ENCODE measurements around the gene B3GALNT1. TPM values are rescaled to one million over a fixed set of nuclear protein-coding genes. Genes with fewer than 3 reads are reported as not detected.
"Not testable (repeated sequence)": the region's sequence is repeated elsewhere in the genome, so short reads cannot be mapped to it uniquely, and the experiment has no call there.

Gene B3GALNT1
- total RNA-seq, 2 donors from 2014 or later: 27.6 to 70.2 TPM

GRCh38 chr3:161038725-161039124 is 66.4 kb downstream of the B3GALNT1 start:
- Histone ChIP-seq H3K36me3 (no peaks in the 10 kb centered on the region), H3K27ac (no peak overlapping the region), H3K27me3 (no peaks in the 10 kb centered on the region), H3K4me1 (no peaks in the 10 kb centered on the region), H3K4me3 (no peak overlapping the region), H3K9me3 (no peaks in the 10 kb centered on the region)
- DNase-seq (ENCODE audit: low spot score): no peak
- TF ChIP-seq, protein P1, sequence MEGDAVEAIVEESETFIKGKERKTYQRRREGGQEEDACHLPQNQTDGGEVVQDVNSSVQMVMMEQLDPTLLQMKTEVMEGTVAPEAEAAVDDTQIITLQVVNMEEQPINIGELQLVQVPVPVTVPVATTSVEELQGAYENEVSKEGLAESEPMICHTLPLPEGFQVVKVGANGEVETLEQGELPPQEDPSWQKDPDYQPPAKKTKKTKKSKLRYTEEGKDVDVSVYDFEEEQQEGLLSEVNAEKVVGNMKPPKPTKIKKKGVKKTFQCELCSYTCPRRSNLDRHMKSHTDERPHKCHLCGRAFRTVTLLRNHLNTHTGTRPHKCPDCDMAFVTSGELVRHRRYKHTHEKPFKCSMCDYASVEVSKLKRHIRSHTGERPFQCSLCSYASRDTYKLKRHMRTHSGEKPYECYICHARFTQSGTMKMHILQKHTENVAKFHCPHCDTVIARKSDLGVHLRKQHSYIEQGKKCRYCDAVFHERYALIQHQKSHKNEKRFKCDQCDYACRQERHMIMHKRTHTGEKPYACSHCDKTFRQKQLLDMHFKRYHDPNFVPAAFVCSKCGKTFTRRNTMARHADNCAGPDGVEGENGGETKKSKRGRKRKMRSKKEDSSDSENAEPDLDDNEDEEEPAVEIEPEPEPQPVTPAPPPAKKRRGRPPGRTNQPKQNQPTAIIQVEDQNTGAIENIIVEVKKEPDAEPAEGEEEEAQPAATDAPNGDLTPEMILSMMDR (IDR thresholded peaks at IDR 0.05): no peak

DNA sequence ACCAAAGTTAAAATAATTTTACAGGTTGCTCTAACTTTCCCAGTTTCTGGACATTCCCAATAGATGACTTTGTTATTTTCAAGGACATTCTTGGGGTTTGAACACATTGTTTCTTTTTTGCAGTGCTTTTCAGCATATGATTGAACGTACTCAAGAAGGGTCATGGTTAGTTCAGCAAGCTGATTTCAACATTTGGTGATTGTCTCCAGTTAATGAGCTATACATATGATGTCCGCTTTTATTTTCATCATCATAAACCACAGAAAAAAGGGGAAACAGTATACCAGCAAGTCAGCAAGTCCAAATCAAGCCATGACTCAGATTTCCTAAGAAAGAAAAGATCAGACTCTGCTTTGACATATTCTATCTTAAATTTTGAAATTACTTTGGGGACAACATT is 69.4 kb downstream of the B3GALNT1 start:
- DNase-seq (ENCODE audit: low spot score): no peak
- H3K4me3 ChIP-seq: no peak overlapping the region
- no peak overlapping the region for H3K27ac ChIP-seq
- no peaks in the 10 kb centered on the region for H3K9me3 ChIP-seq
- TF ChIP-seq, protein P1 (IDR thresholded peaks at IDR 0.05): no peak
- H3K36me3 ChIP-seq: no peaks in the 10 kb centered on the region
- no peaks in the 10 kb centered on the region for H3K27me3 ChIP-seq
- H3K4me1 ChIP-seq: no peaks in the 10 kb centered on the region

DNA sequence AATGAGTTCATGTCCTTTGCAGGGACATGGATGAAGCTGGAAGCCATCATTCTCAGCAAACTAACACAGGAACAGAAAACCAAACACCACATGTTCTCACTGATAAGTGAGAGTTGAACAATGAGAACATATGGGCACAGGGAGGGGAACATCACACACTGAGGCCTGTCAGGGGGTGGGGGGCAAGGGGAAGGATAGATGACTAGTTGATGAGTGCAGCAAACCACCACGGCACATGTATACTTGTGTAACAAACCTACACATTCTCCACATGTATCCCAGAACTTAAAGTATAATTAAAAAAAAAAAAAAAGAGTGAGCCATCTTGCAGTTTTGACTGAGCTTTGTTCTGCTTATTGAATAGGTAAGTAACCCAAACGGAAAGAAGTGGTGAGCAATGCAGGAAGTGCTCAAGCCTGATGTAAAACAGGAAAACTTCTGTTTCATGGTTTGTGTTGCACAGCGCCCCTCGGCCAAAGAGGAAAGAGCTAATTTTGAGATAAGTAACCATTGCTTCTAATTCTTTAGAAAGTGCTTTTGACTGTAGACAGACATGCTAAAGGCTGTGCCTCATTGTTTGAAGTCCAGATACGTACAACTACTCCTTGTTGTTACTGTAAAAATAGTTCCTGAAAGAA is 70.1 kb downstream of the B3GALNT1 start:
- H3K9me3 ChIP-seq; H3K36me3 ChIP-seq; H3K4me3 ChIP-seq; H3K4me1 ChIP-seq; H3K27ac ChIP-seq; DNase-seq (ENCODE audit: low spot score); H3K27me3 ChIP-seq: not testable (repeated sequence)

Other genes with a start within 250 kb of the B3GALNT1 start
- gene NMD3, start 116.0 kb upstream of the B3GALNT1 start, total RNA-seq: 10 to 100 TPM; 33.2 to 40.8 TPM